Measurements from ENCODE around the gene SAA1. TPM values are rescaled to one million over a fixed set of nuclear protein-coding genes. Genes with fewer than 3 reads are reported as not detected.
"Not testable (repeated sequence)": the region's sequence is repeated elsewhere in the genome, so short reads cannot be mapped to it uniquely, and the experiment has no call there.

The SAA1 gene
- total RNA-seq, 1 donor from 2014 or later = 13.3 TPM

GRCh38 chr11:18253233-18253632, 12.8 kb upstream of the SAA1 start:
- Histone ChIP-seq H3K4me1 (no peaks in the 10 kb centered on the region), H3K9me3 (no peaks in the 10 kb centered on the region), H3K27ac (no peak overlapping the region), H3K36me3 (no peaks in the 10 kb centered on the region), H3K27me3 (no peaks in the 10 kb centered on the region), H3K4me3 (no peak overlapping the region)
- no peak for DNase-seq
- ATAC-seq = no peak
- intact Hi-C loops (cut with DNase I) = no loop called here
- TF ChIP-seq CTCF (IDR thresholded peaks at IDR 0.05) = no peak

GRCh38 chr11:18253778-18254338, 12.2 kb upstream of the SAA1 start:
- Histone ChIP-seq H3K27ac (no peak overlapping the region), H3K9me3 (no peaks in the 10 kb centered on the region), H3K4me1 (no peaks in the 10 kb centered on the region), H3K27me3 (no peaks in the 10 kb centered on the region), H3K36me3 (no peaks in the 10 kb centered on the region), H3K4me3 (no peak overlapping the region)
- ATAC-seq (no peak), DNase-seq (no peak)
- intact Hi-C loops (cut with DNase I) = no loop called here
- no peak for TF ChIP-seq CTCF (IDR thresholded peaks at IDR 0.05)

GRCh38 chr11:18254781-18255361, 11.2 kb upstream of the SAA1 start:
- H3K4me3 ChIP-seq = no peak overlapping the region
- DNase-seq = no peak
- H3K9me3 ChIP-seq = no peaks in the 10 kb centered on the region
- H3K27me3 ChIP-seq = no peaks in the 10 kb centered on the region
- no peak overlapping the region for H3K27ac ChIP-seq
- H3K36me3 ChIP-seq = no peaks in the 10 kb centered on the region
- TF ChIP-seq CTCF (IDR thresholded peaks at IDR 0.05) = no peak
- peak; percentile 58 for ATAC-seq
- no peaks in the 10 kb centered on the region for H3K4me1 ChIP-seq
- intact Hi-C loops (cut with DNase I) = no loop called here

GRCh38 chr11:18259259-18259658, 6.8 kb upstream of the SAA1 start:
- H3K27me3 ChIP-seq = no peaks in the 10 kb centered on the region
- no peak overlapping the region for H3K27ac ChIP-seq
- no peak overlapping the region for H3K4me3 ChIP-seq
- H3K4me1 ChIP-seq = no peaks in the 10 kb centered on the region
- H3K9me3 ChIP-seq = no peaks in the 10 kb centered on the region
- TF ChIP-seq CTCF (IDR thresholded peaks at IDR 0.05) = no peak
- DNase-seq (no peak), ATAC-seq (peak; percentile 45)
- H3K36me3 ChIP-seq = no peaks in the 10 kb centered on the region
- intact Hi-C loops (cut with DNase I) = no loop called here

GRCh38 chr11:18261721-18262120, 4.3 kb upstream of the SAA1 start:
- Histone ChIP-seq H3K4me1 (peaks cover 4% of the 10 kb centered on the region), H3K27me3 (no peaks in the 10 kb centered on the region), H3K9me3 (no peaks in the 10 kb centered on the region), H3K36me3 (no peaks in the 10 kb centered on the region), H3K27ac (no peak overlapping the region), H3K4me3 (no peak overlapping the region)
- TF ChIP-seq CTCF (IDR thresholded peaks at IDR 0.05) = no peak
- no peak for ATAC-seq
- DNase-seq = no peak
- intact Hi-C loops (cut with DNase I) = no loop called here

GRCh38 chr11:18262681-18263350, 3.2 kb upstream of the SAA1 start:
- H3K4me1 ChIP-seq; H3K27ac ChIP-seq; H3K4me3 ChIP-seq; ATAC-seq; H3K27me3 ChIP-seq; H3K36me3 ChIP-seq; H3K9me3 ChIP-seq; intact Hi-C loops (cut with DNase I); DNase-seq: not testable (repeated sequence)
